Fibroblast of lung (primary cell): ENCODE results near the gene CSPG5. TPM values are rescaled to one million over a fixed set of nuclear protein-coding genes. Genes with fewer than 3 reads are reported as not detected.

Experiments
- DNase-seq, 2 donors: peaks; one replicate each; pipeline versions ENCODE4 v3.0.0 to v3.0.0-alpha.2; 2010; ENCODE audit warnings: low read depth in 2 of 2
- H2AFZ ChIP-seq: 2 replicates; pipeline ENCODE4 v1.5.1; 2012; ENCODE audit warnings: low read length, control low read depth, inconsistent platforms
- H3K27ac ChIP-seq: 2 replicates; pipeline ENCODE4 v1.5.1; 2011; ENCODE audit warnings: low read length, control low read depth; ENCODE audit not compliant: insufficient read depth
- H3K27me3 ChIP-seq: 2 replicates; pipeline ENCODE4 v1.5.1; 2011; ENCODE audit warnings: mild to moderate bottlenecking, low read length; ENCODE audit not compliant: control insufficient read depth, insufficient read depth
- H3K36me3 ChIP-seq: 2 replicates; pipeline ENCODE4 v1.5.1; 2011; ENCODE audit warnings: low read length; ENCODE audit not compliant: control insufficient read depth, insufficient read depth
- H3K4me1 ChIP-seq: 2 replicates; pipeline ENCODE4 v1.5.1; 2011; ENCODE audit warnings: low read length; ENCODE audit not compliant: control insufficient read depth, insufficient read depth; ENCODE audit errors: extremely low read depth
- H3K4me2 ChIP-seq: 2 replicates; pipeline ENCODE4 v1.5.1; 2011; ENCODE audit warnings: low read length, control low read depth; ENCODE audit not compliant: insufficient read depth; ENCODE audit errors: extremely low read depth
- H3K4me3 ChIP-seq, 4 experiments: fragments of 200-600 bp in 1 of 4; sonication (generic) in 1 of 4; replicated peaks in 1 of 4; 2 replicates each; pipeline ENCODE4 v1.5.1; 2011 to 2016; ENCODE audit warnings: low read length in 4 of 4, low read depth in 3 of 4, mild to moderate bottlenecking in 3 of 4, control low read depth in 2 of 4, inconsistent platforms in 1 of 4, mixed read lengths in 1 of 4; ENCODE audit not compliant: insufficient read depth in 1 of 4; ENCODE audit errors: control extremely low read depth in 1 of 4
- H3K79me2 ChIP-seq: 2 replicates; pipeline ENCODE4 v1.5.1; 2012; ENCODE audit warnings: mild to moderate bottlenecking, low read length, inconsistent platforms; ENCODE audit not compliant: control insufficient read depth, insufficient read depth
- H3K9ac ChIP-seq: 2 replicates; pipeline ENCODE4 v1.5.1; 2011; ENCODE audit warnings: mild to moderate bottlenecking, low read length, control low read depth; ENCODE audit not compliant: insufficient read depth
- H3K9me3 ChIP-seq: 2 replicates; pipeline ENCODE4 v1.5.1; 2012; ENCODE audit warnings: low read depth, low read length; ENCODE audit not compliant: control insufficient read depth, insufficient read depth
- H4K20me1 ChIP-seq: 2 replicates; pipeline ENCODE4 v1.5.1; 2011; ENCODE audit warnings: low read length; ENCODE audit not compliant: control insufficient read depth, insufficient read depth; ENCODE audit errors: extremely low read depth
- CTCF ChIP-seq, 2 donors: IDR thresholded peaks in 1 of 2; conservative IDR thresholded peaks in 1 of 2; 1 replicate in 1 of 2; 2 replicates in 1 of 2; pipeline ENCODE4 v1.5.1; 2011 to 2012; ENCODE audit warnings: low read length in 2 of 2, control low read depth in 1 of 2, inconsistent platforms in 1 of 2, low read depth in 1 of 2, mild to moderate bottlenecking in 1 of 2
- EZH2 ChIP-seq: IDR thresholded peaks from 2 replicates; pipeline ENCODE4 v1.5.1; 2012; ENCODE audit warnings: low read length, control low read depth, mild to moderate bottlenecking; ENCODE audit errors: missing control alignments
- polyA plus RNA-seq, 2 donors: library from polyadenylated mRNA; depleted of rRNA in 1 of 2; stranded (reverse) in 1 of 2; unstranded in 1 of 2; fragments of >200 nt; gene quantifications; 2 replicates each; pipeline ENCODE4 v1.2.1, GENCODE V29; 2011 to 2012; ENCODE audit warnings: missing spikeins in 1 of 2
- total RNA-seq: library from RNA; depleted of rRNA; stranded (reverse); fragments of >200 nt; gene quantifications from 2 replicates; pipeline ENCODE4 v1.2.1, GENCODE V29; 2014

CSPG5 gene
- total and polyA plus RNA-seq, 2 donors (not counting 1 experiment from before 2014, with no cell fraction given), result 0.17 TPM; not detected in 1

GRCh38 chr3:47581835-47582234 lies 3.2 kb upstream of the CSPG5 start:
- no peak overlapping the region for H3K4me3 ChIP-seq
- H3K79me2 ChIP-seq, result no peaks in the 10 kb centered on the region
- H3K27ac ChIP-seq, result no peak overlapping the region
- H3K4me1 ChIP-seq, result no peaks in the 10 kb centered on the region
- H3K27me3 ChIP-seq, result peaks cover 12% of the 10 kb centered on the region
- no peak for DNase-seq
- TF ChIP-seq EZH2, result no peak
- TF ChIP-seq CTCF (conservative IDR thresholded peaks at IDR 0.05 in 1 of 2, IDR thresholded peaks at IDR 0.05 in 1 of 2; ENCODE audit: low read depth in 1 of 2, low read length in 2 of 2), result no peak
- no peaks in the 10 kb centered on the region for H3K36me3 ChIP-seq
- no peak overlapping the region for H3K9ac ChIP-seq
- no peak overlapping the region for H2AFZ ChIP-seq
- H4K20me1 ChIP-seq, result no peaks in the 10 kb centered on the region
- no peak overlapping the region for H3K4me2 ChIP-seq
- no peaks in the 10 kb centered on the region for H3K9me3 ChIP-seq

GRCh38 chr3:47581422-47581821 lies 2.8 kb upstream of the CSPG5 start:
- H4K20me1 ChIP-seq, result no peaks in the 10 kb centered on the region
- H2AFZ ChIP-seq, result no peak overlapping the region
- DNase-seq, result no peak
- no peaks in the 10 kb centered on the region for H3K79me2 ChIP-seq
- H3K9ac ChIP-seq, result no peak overlapping the region
- no peaks in the 10 kb centered on the region for H3K4me1 ChIP-seq
- no peak for TF ChIP-seq EZH2
- no peak for TF ChIP-seq CTCF (conservative IDR thresholded peaks at IDR 0.05 in 1 of 2, IDR thresholded peaks at IDR 0.05 in 1 of 2; ENCODE audit: low read depth in 1 of 2, low read length in 2 of 2)
- no peak overlapping the region for H3K4me3 ChIP-seq
- H3K27ac ChIP-seq, result no peak overlapping the region
- peaks cover 12% of the 10 kb centered on the region for H3K27me3 ChIP-seq
- H3K9me3 ChIP-seq, result no peaks in the 10 kb centered on the region
- H3K4me2 ChIP-seq, result no peak overlapping the region
- H3K36me3 ChIP-seq, result no peaks in the 10 kb centered on the region

- H3K27ac ChIP-seq, result no peak overlapping the region
- peaks cover 12% of the 10 kb centered on the region for H3K27me3 ChIP-seq
- no peak overlapping the region for H3K4me2 ChIP-seq
- no peak for DNase-seq
- H3K9ac ChIP-seq, result no peak overlapping the region
- H3K36me3 ChIP-seq, result no peaks in the 10 kb centered on the region
- H4K20me1 ChIP-seq, result no peaks in the 10 kb centered on the region
- no peaks in the 10 kb centered on the region for H3K4me1 ChIP-seq
- no peak overlapping the region for H2AFZ ChIP-seq
- no peaks in the 10 kb centered on the region for H3K9me3 ChIP-seq
- H3K79me2 ChIP-seq, result no peaks in the 10 kb centered on the region
- no peak overlapping the region for H3K4me3 ChIP-seq
- TF ChIP-seq CTCF (conservative IDR thresholded peaks at IDR 0.05 in 1 of 2, IDR thresholded peaks at IDR 0.05 in 1 of 2; ENCODE audit: low read depth in 1 of 2, low read length in 2 of 2), result no peak
- TF ChIP-seq EZH2, result no peak
Observed at GRCh38 chr3:47580481-47580880, 1.8 kb upstream of the CSPG5 start.
